Neutrophil (primary cell): ENCODE measurements around the gene VAV3.
"Not testable (repeated sequence)": the region's sequence is repeated elsewhere in the genome, so short reads cannot be mapped to it uniquely, and the experiment has no call there.

Experiments used
- H3K27ac ChIP-seq: fragments of 200-600 bp; sonication (generic); 2 replicates; pipeline ENCODE4 v1.5.1; 2016; ENCODE audit warnings: mild to moderate bottlenecking, moderate library complexity
- H3K27me3 ChIP-seq: fragments of 200-600 bp; sonication (generic); 2 replicates; pipeline ENCODE4 v1.6.0; 2016; ENCODE audit warnings: mild to moderate bottlenecking
- H3K36me3 ChIP-seq: fragments of 200-600 bp; sonication (generic); 2 replicates; pipeline ENCODE4 v1.5.1; 2017
- H3K4me1 ChIP-seq, 2 experiments: fragments of 200-600 bp in 1 of 2; sonication (generic) in 1 of 2; 1 replicate in 1 of 2; 2 replicates in 1 of 2; pipeline versions ENCODE4 v1.5.1 to v1.6.1; 2013 to 2016; ENCODE audit warnings: low read depth in 1 of 2, low read length in 1 of 2, mild to moderate bottlenecking in 1 of 2, moderate library complexity in 1 of 2; ENCODE audit not compliant: control insufficient read depth in 1 of 2, insufficient read depth in 1 of 2
- H3K4me3 ChIP-seq, 2 experiments: fragments of 200-600 bp in 1 of 2; sonication (generic) in 1 of 2; 1 replicate in 1 of 2; 2 replicates in 1 of 2; pipeline ENCODE4 v1.5.1; 2013 to 2016; ENCODE audit warnings: low read depth in 1 of 2, low read length in 1 of 2, mild to moderate bottlenecking in 1 of 2, moderate library complexity in 1 of 2
- H3K9me3 ChIP-seq: fragments of 200-600 bp; sonication (generic); 2 replicates; pipeline ENCODE4 v1.5.1; 2016
- CTCF ChIP-seq: fragments of 200-600 bp; sonication (generic); IDR thresholded peaks from 2 replicates; pipeline ENCODE4 v1.5.1; 2016; ENCODE audit warnings: antibody characterized with exemption

Gene VAV3

GRCh38 chr1:108007531-108007930 is 42.6 kb upstream of the VAV3 start:
- H3K9me3 ChIP-seq: no peaks in the 10 kb centered on the region
- no peaks in the 10 kb centered on the region for H3K27me3 ChIP-seq
- H3K4me3 ChIP-seq: no peak overlapping the region
- H3K4me1 ChIP-seq: no peaks in the 10 kb centered on the region
- no peak overlapping the region for H3K27ac ChIP-seq
- H3K36me3 ChIP-seq: no peaks in the 10 kb centered on the region
- TF ChIP-seq CTCF: no peak

DNA sequence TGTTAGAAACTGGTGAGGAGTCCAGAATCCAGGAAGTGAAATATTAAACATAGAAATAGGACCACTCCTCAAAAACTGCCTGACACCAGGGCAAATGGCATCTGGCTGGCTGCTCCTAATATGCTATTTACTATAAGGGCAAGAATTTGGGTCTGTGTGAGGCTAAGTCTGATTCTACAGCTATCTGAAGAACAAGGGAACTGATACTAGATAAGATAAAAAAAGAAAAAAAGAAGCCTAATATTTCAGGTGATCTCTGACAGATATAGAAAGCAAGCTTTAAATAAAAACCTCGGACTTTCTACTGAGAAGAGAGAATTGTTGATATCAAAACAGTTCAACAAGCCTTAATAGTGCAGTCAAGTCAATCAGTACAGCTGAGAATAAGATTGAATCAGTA is 42.1 kb upstream of the VAV3 start:
- no peak overlapping the region for H3K27ac ChIP-seq
- H3K4me1 ChIP-seq: no peaks in the 10 kb centered on the region
- no peak for TF ChIP-seq CTCF
- H3K9me3 ChIP-seq: no peaks in the 10 kb centered on the region
- no peaks in the 10 kb centered on the region for H3K27me3 ChIP-seq
- H3K36me3 ChIP-seq: no peaks in the 10 kb centered on the region
- H3K4me3 ChIP-seq: no peak overlapping the region

DNA sequence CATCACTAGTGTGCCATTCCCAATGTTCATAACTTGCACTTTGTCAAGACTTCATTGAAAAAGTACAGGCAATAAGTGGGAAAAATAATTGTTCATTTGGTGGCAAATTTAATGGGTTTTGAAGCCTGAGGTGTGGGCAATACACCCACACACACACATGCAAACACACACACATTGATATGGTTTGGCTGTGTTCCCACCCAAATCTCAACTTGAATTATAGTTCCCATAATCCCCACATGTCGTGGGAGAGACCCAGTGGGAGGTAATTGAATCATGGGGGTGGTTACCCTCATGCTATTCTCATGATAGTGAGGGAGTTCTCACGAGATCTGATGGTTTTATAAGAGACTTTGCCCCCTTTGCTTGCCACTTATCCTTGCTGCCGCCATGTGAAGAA is 39.9 kb upstream of the VAV3 start:
- not testable (repeated sequence) for H3K36me3 ChIP-seq, H3K27me3 ChIP-seq, H3K27ac ChIP-seq, H3K4me3 ChIP-seq, H3K9me3 ChIP-seq, H3K4me1 ChIP-seq

- Histone ChIP-seq H3K27ac (no peak overlapping the region), H3K36me3 (no peaks in the 10 kb centered on the region), H3K4me1 (no peaks in the 10 kb centered on the region), H3K9me3 (no peaks in the 10 kb centered on the region), H3K4me3 (no peak overlapping the region), H3K27me3 (no peaks in the 10 kb centered on the region)
- no peak for TF ChIP-seq CTCF
These were observed 35.7 kb upstream of the VAV3 start for GRCh38 chr1:108000620-108001111.

- no peaks in the 10 kb centered on the region for H3K36me3 ChIP-seq
- no peaks in the 10 kb centered on the region for H3K4me1 ChIP-seq
- no peak overlapping the region for H3K4me3 ChIP-seq
- no peaks in the 10 kb centered on the region for H3K27me3 ChIP-seq
- H3K27ac ChIP-seq: no peak overlapping the region
- no peaks in the 10 kb centered on the region for H3K9me3 ChIP-seq
- TF ChIP-seq CTCF: no peak
These were observed 35.2 kb upstream of the VAV3 start for GRCh38 chr1:108000184-108000583.

DNA sequence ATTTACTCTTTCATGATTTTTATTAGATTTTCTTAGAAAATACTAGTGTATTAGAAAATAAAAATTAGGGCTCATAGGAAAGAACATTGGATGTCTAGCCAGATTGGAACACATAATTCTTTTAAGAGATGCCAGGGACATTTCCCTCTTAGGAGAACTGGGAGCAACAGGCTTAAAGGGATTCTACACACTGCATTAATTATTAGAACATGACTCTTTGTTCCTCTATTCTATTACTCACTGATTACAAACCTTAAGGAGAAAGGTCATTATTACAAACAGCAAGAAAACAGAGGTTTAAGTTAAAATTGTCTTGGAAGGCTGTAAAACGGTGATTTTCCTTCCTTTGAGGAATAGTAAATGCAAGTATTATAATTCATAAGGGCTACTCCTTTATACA is 32.9 kb upstream of the VAV3 start:
- TF ChIP-seq CTCF: no peak
- no peak overlapping the region for H3K27ac ChIP-seq
- no peaks in the 10 kb centered on the region for H3K4me1 ChIP-seq

More for the DNA sequence above, 32.9 kb upstream of the VAV3 start:
- Histone ChIP-seq H3K4me3 (no peak overlapping the region), H3K9me3 (no peaks in the 10 kb centered on the region), H3K27me3 (no peaks in the 10 kb centered on the region), H3K36me3 (no peaks in the 10 kb centered on the region)
